Measurements from ENCODE around the gene ERH. TPM values are rescaled to one million over a fixed set of nuclear protein-coding genes. Genes with fewer than 3 reads are reported as not detected.

Gene ERH
- total and polyA plus RNA-seq, 4 donors: 69.1 to 203 (median 138) TPM

GRCh38 chr14:69408331-69408960 lies 10.3 kb upstream of the ERH start:
- TF ChIP-seq CTCF (IDR thresholded peaks at IDR 0.05; ENCODE audit: control extremely low read depth, extremely low read depth): no peak
- Histone ChIP-seq H3K27me3 (ENCODE audit: control insufficient read depth in 3 of 3, insufficient read depth in 3 of 3, low read length in 2 of 3) (no peaks in the 10 kb centered on the region), H3K4me1 (ENCODE audit: control insufficient read depth in 5 of 5, insufficient read depth in 5 of 5, low read length in 5 of 5) (no peaks in the 10 kb centered on the region), H3K27ac (ENCODE audit: low read depth in 1 of 2, low read length in 1 of 2) (no peak overlapping the region), H3K9me3 (ENCODE audit: control insufficient read depth in 4 of 4, insufficient read depth in 3 of 4, low read length in 3 of 4) (no peaks in the 10 kb centered on the region), H3K4me3 (no peak overlapping the region), H3K9ac (ENCODE audit: insufficient read depth in 1 of 2, low read length in 2 of 2) (no peak overlapping the region), H3K36me3 (ENCODE audit: control insufficient read depth in 4 of 4, insufficient read depth in 4 of 4, low read length in 4 of 4) (peaks cover 0 to 7% (median under 1%) of the 10 kb centered on the region in 4 donors)
- no peak for ATAC-seq (ENCODE audit: insufficient read depth, low FRiP score)
- 57 to 66% methylated on average over 2 of the region's 2 CpGs for WGBS, 2 donors
- DNase-seq: no peak

GRCh38 chr14:69405762-69406161 lies 7.7 kb upstream of the ERH start:
- ATAC-seq (ENCODE audit: insufficient read depth, low FRiP score): no peak
- no peak overlapping the region for H3K4me3 ChIP-seq
- peaks cover 0 to 1% (median 0%) of the 10 kb centered on the region in 4 donors for H3K9me3 ChIP-seq (ENCODE audit: control insufficient read depth in 4 of 4, insufficient read depth in 3 of 4, low read length in 3 of 4)
- no peak overlapping the region for H3K27ac ChIP-seq (ENCODE audit: low read depth in 1 of 2, low read length in 1 of 2)
- H3K36me3 ChIP-seq (ENCODE audit: control insufficient read depth in 4 of 4, insufficient read depth in 4 of 4, low read length in 4 of 4): peaks cover 0 to 7% (median under 1%) of the 10 kb centered on the region in 4 donors
- no peaks in the 10 kb centered on the region for H3K27me3 ChIP-seq (ENCODE audit: control insufficient read depth in 3 of 3, insufficient read depth in 3 of 3, low read length in 2 of 3)
- no peak overlapping the region for H3K9ac ChIP-seq (ENCODE audit: insufficient read depth in 1 of 2, low read length in 2 of 2)
- TF ChIP-seq CTCF (IDR thresholded peaks at IDR 0.05; ENCODE audit: control extremely low read depth, extremely low read depth): no peak
- no peak for DNase-seq
- peaks cover 0 to 12% (median under 1%) of the 10 kb centered on the region in 5 donors for H3K4me1 ChIP-seq (ENCODE audit: control insufficient read depth in 5 of 5, insufficient read depth in 5 of 5, low read length in 5 of 5)

DNA sequence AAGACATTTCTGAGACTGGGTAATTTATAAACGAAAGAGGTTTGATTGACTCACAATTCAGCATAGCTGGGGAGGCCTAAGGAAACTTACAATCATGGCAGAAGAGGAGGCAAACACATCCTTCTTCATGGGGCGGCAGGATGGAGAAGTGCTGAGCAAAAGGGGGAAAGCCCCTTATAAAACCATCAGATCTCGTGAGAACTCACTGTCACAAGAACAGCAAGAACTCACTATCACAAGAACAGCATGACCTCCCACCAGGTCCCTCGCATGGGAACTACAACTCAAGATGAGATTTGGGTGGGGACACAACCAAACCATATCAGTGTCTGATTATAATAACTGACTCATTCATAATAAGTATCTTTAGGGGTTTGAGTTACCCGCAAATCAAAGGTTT lies 6.8 kb upstream of the ERH start:
- no peak for TF ChIP-seq CTCF (IDR thresholded peaks at IDR 0.05; ENCODE audit: control extremely low read depth, extremely low read depth)
- Histone ChIP-seq H3K27me3 (ENCODE audit: control insufficient read depth in 3 of 3, insufficient read depth in 3 of 3, low read length in 2 of 3) (no peaks in the 10 kb centered on the region), H3K36me3 (ENCODE audit: control insufficient read depth in 4 of 4, insufficient read depth in 4 of 4, low read length in 4 of 4) (peaks cover 0 to 7% (median under 1%) of the 10 kb centered on the region in 4 donors), H3K27ac (ENCODE audit: low read depth in 1 of 2, low read length in 1 of 2) (no peak overlapping the region), H3K4me3 (no peak overlapping the region), H3K9me3 (ENCODE audit: control insufficient read depth in 4 of 4, insufficient read depth in 3 of 4, low read length in 3 of 4) (peaks cover 0 to 1% (median 0%) of the 10 kb centered on the region in 4 donors), H3K9ac (ENCODE audit: insufficient read depth in 1 of 2, low read length in 2 of 2) (no peak overlapping the region), H3K4me1 (ENCODE audit: control insufficient read depth in 5 of 5, insufficient read depth in 5 of 5, low read length in 5 of 5) (peaks cover 1 to 20% (median 8%) of the 10 kb centered on the region in 5 donors)
- DNase-seq (no peak), ATAC-seq (ENCODE audit: insufficient read depth, low FRiP score) (no peak)
- WGBS, 2 donors: 96 to 97% methylated on average over 5 of the region's 5 CpGs

DNA sequence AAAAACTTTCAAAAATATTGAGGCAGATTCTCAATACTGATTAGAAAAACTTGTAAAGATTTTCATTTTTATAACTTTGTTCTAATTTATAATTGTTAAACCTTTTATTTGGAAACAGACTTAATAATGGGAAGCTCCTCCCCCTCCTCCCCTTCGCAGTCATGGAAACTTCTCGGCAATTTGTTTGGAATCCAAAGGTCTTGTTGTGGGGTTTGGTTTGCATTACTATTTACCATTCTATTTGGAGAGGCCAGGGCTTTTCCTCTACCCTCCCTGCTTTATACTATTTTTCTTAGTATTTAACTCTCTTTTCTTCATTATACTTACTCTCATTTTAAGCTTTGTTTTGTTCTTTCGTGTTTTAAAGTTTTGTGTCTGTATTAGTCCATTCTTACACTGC lies 6.4 kb upstream of the ERH start:
- Histone ChIP-seq H3K27me3 (ENCODE audit: control insufficient read depth in 3 of 3, insufficient read depth in 3 of 3, low read length in 2 of 3) (no peaks in the 10 kb centered on the region), H3K4me1 (ENCODE audit: control insufficient read depth in 5 of 5, insufficient read depth in 5 of 5, low read length in 5 of 5) (peaks cover 4 to 24% (median 10%) of the 10 kb centered on the region in 5 donors), H3K9me3 (ENCODE audit: control insufficient read depth in 4 of 4, insufficient read depth in 3 of 4, low read length in 3 of 4) (peaks cover 0 to 1% (median 0%) of the 10 kb centered on the region in 4 donors), H3K9ac (ENCODE audit: insufficient read depth in 1 of 2, low read length in 2 of 2) (no peak overlapping the region), H3K27ac (ENCODE audit: low read depth in 1 of 2, low read length in 1 of 2) (no peak overlapping the region), H3K4me3 (no peak overlapping the region), H3K36me3 (ENCODE audit: control insufficient read depth in 4 of 4, insufficient read depth in 4 of 4, low read length in 4 of 4) (peaks cover 0 to 7% (median under 1%) of the 10 kb centered on the region in 4 donors)
- no peak for TF ChIP-seq CTCF (IDR thresholded peaks at IDR 0.05; ENCODE audit: control extremely low read depth, extremely low read depth)
- DNase-seq: no peak
- no peak for ATAC-seq (ENCODE audit: insufficient read depth, low FRiP score)
- 94 to 97% methylated on average over 3 of the region's 3 CpGs for WGBS, 2 donors
